IMR-90 (cell line): ENCODE results near the gene NEK6.

Experiments used
- CTCF ChIP-seq: conservative IDR thresholded peaks from 2 replicates; pipeline ENCODE4 v1.5.1; 2012; ENCODE audit warnings: mild to moderate bottlenecking, low read depth, low read length, improper control_type of control experiment
- POLR2A ChIP-seq: IDR thresholded peaks from 2 replicates; pipeline ENCODE4 v1.6.1; 2012; ENCODE audit warnings: mild to moderate bottlenecking, low read depth, low read length

- no peak for TF ChIP-seq CTCF
- no peak for TF ChIP-seq POLR2A
Observed at GRCh38 chr9:124343533-124344290, 86.0 kb downstream of the NEK6 start.
